ENCODE data around the gene RAB11FIP3.
A peak's percentile ranks its signal among the peaks of the same experiment; 100 is the strongest.

RAB11FIP3 gene

GRCh38 chr16:519841-520687, 94.6 kb downstream of the RAB11FIP3 start:
- Histone ChIP-seq H3K9ac (ENCODE audit: low read depth, low read length) (no peak overlapping the region), H3K4me3 (ENCODE audit: low read length) (no peak overlapping the region), H3K4me2 (ENCODE audit: low read length) (no peak overlapping the region), H3K36me3 (ENCODE audit: insufficient read depth, low read length) (peaks cover 44% of the 10 kb centered on the region), H3K9me3 (replicated peaks; ENCODE audit: low read length) (no peaks in the 10 kb centered on the region), H3K27me3 (ENCODE audit: control insufficient read depth, insufficient read depth, low read length) (no peaks in the 10 kb centered on the region), H3K4me1 (ENCODE audit: control insufficient read depth, insufficient read depth, low read length) (peaks cover 10% of the 10 kb centered on the region)

GRCh38 chr16:520847-521246, 95.4 kb downstream of the RAB11FIP3 start:
- Histone ChIP-seq H3K4me3 (ENCODE audit: low read length) (no peak overlapping the region), H3K9me3 (replicated peaks; ENCODE audit: low read length) (no peaks in the 10 kb centered on the region), H3K4me2 (ENCODE audit: low read length) (no peak overlapping the region), H3K36me3 (ENCODE audit: insufficient read depth, low read length) (peaks cover 38% of the 10 kb centered on the region), H3K9ac (ENCODE audit: low read depth, low read length) (no peak overlapping the region), H3K27me3 (ENCODE audit: control insufficient read depth, insufficient read depth, low read length) (no peaks in the 10 kb centered on the region), H3K4me1 (ENCODE audit: control insufficient read depth, insufficient read depth, low read length) (peaks cover 17% of the 10 kb centered on the region)

- Histone ChIP-seq H3K9me3 (replicated peaks; ENCODE audit: low read length) (no peaks in the 10 kb centered on the region), H3K36me3 (ENCODE audit: insufficient read depth, low read length) (peaks cover 32% of the 10 kb centered on the region), H3K4me3 (ENCODE audit: low read length) (no peak overlapping the region), H3K4me1 (ENCODE audit: control insufficient read depth, insufficient read depth, low read length) (peaks cover 25% of the 10 kb centered on the region), H3K4me2 (ENCODE audit: low read length) (no peak overlapping the region), H3K27me3 (ENCODE audit: control insufficient read depth, insufficient read depth, low read length) (no peaks in the 10 kb centered on the region), H3K9ac (ENCODE audit: low read depth, low read length) (no peak overlapping the region)
Measured at GRCh38 chr16:521381-522210, 96.1 kb downstream of the RAB11FIP3 start.

GRCh38 chr16:522320-523096, 97.1 kb downstream of the RAB11FIP3 start:
- no peaks in the 10 kb centered on the region for H3K9me3 ChIP-seq (replicated peaks; ENCODE audit: low read length)
- peaks cover 29% of the 10 kb centered on the region for H3K36me3 ChIP-seq (ENCODE audit: insufficient read depth, low read length)
- H3K9ac ChIP-seq (ENCODE audit: low read depth, low read length): no peak overlapping the region
- no peaks in the 10 kb centered on the region for H3K27me3 ChIP-seq (ENCODE audit: control insufficient read depth, insufficient read depth, low read length)
- H3K4me2 ChIP-seq (ENCODE audit: low read length): no peak overlapping the region
- no peak overlapping the region for H3K4me3 ChIP-seq (ENCODE audit: low read length)
- peaks cover 25% of the 10 kb centered on the region for H3K4me1 ChIP-seq (ENCODE audit: control insufficient read depth, insufficient read depth, low read length)

GRCh38 chr16:523097-523741, 97.8 kb downstream of the RAB11FIP3 start:
- H3K27me3 ChIP-seq (ENCODE audit: control insufficient read depth, insufficient read depth, low read length): no peaks in the 10 kb centered on the region
- no peak overlapping the region for H3K4me3 ChIP-seq (ENCODE audit: low read length)
- no peaks in the 10 kb centered on the region for H3K9me3 ChIP-seq (replicated peaks; ENCODE audit: low read length)
- no peak overlapping the region for H3K4me2 ChIP-seq (ENCODE audit: low read length)
- peaks cover 29% of the 10 kb centered on the region for H3K36me3 ChIP-seq (ENCODE audit: insufficient read depth, low read length)
- no peak overlapping the region for H3K9ac ChIP-seq (ENCODE audit: low read depth, low read length)
- peaks cover 25% of the 10 kb centered on the region for H3K4me1 ChIP-seq (ENCODE audit: control insufficient read depth, insufficient read depth, low read length)

- H3K4me3 ChIP-seq (ENCODE audit: low read length): no peak overlapping the region
- peaks cover 31% of the 10 kb centered on the region for H3K4me1 ChIP-seq (ENCODE audit: control insufficient read depth, insufficient read depth, low read length)
- H3K4me2 ChIP-seq (ENCODE audit: low read length): no peak overlapping the region
- H3K36me3 ChIP-seq (ENCODE audit: insufficient read depth, low read length): peaks cover 22% of the 10 kb centered on the region
- no peak overlapping the region for H3K9ac ChIP-seq (ENCODE audit: low read depth, low read length)
- no peaks in the 10 kb centered on the region for H3K9me3 ChIP-seq (replicated peaks; ENCODE audit: low read length)
- H3K27me3 ChIP-seq (ENCODE audit: control insufficient read depth, insufficient read depth, low read length): no peaks in the 10 kb centered on the region
Measured at GRCh38 chr16:524274-525040, 99.0 kb downstream of the RAB11FIP3 start.

GRCh38 chr16:525123-525519, 99.7 kb downstream of the RAB11FIP3 start:
- Histone ChIP-seq H3K4me2 (ENCODE audit: low read length) (peak overlapping the region; percentile 97), H3K4me1 (ENCODE audit: control insufficient read depth, insufficient read depth, low read length) (peaks cover 38% of the 10 kb centered on the region), H3K27me3 (ENCODE audit: control insufficient read depth, insufficient read depth, low read length) (no peaks in the 10 kb centered on the region), H3K4me3 (ENCODE audit: low read length) (peak overlapping the region; percentile 19), H3K9ac (ENCODE audit: low read depth, low read length) (no peak overlapping the region), H3K36me3 (ENCODE audit: insufficient read depth, low read length) (peaks cover 22% of the 10 kb centered on the region), H3K9me3 (replicated peaks; ENCODE audit: low read length) (no peaks in the 10 kb centered on the region)

- peak overlapping the region; percentile 97 for H3K4me2 ChIP-seq (ENCODE audit: low read length)
- H3K36me3 ChIP-seq (ENCODE audit: insufficient read depth, low read length): peaks cover 20% of the 10 kb centered on the region
- H3K9ac ChIP-seq (ENCODE audit: low read depth, low read length): peak overlapping the region; percentile 90
- no peaks in the 10 kb centered on the region for H3K27me3 ChIP-seq (ENCODE audit: control insufficient read depth, insufficient read depth, low read length)
- no peaks in the 10 kb centered on the region for H3K9me3 ChIP-seq (replicated peaks; ENCODE audit: low read length)
- H3K4me1 ChIP-seq (ENCODE audit: control insufficient read depth, insufficient read depth, low read length): peaks cover 43% of the 10 kb centered on the region
- H3K4me3 ChIP-seq (ENCODE audit: low read length): peak overlapping the region; percentile 95
Measured at GRCh38 chr16:525520-526180, 100.2 kb downstream of the RAB11FIP3 start.

GRCh38 chr16:526181-527014, 100.9 kb downstream of the RAB11FIP3 start:
- peak overlapping the region; percentile 90 for H3K9ac ChIP-seq (ENCODE audit: low read depth, low read length)
- peak overlapping the region; percentile 97 for H3K4me2 ChIP-seq (ENCODE audit: low read length)
- peaks cover 13% of the 10 kb centered on the region for H3K36me3 ChIP-seq (ENCODE audit: insufficient read depth, low read length)
- H3K27me3 ChIP-seq (ENCODE audit: control insufficient read depth, insufficient read depth, low read length): no peaks in the 10 kb centered on the region
- H3K4me3 ChIP-seq (ENCODE audit: low read length): peak overlapping the region; percentile 95
- peaks cover 43% of the 10 kb centered on the region for H3K4me1 ChIP-seq (ENCODE audit: control insufficient read depth, insufficient read depth, low read length)
- H3K9me3 ChIP-seq (replicated peaks; ENCODE audit: low read length): no peaks in the 10 kb centered on the region
